HepG2 (cell line): ENCODE measurements around the gene CFAP99. TPM values are rescaled to one million over a fixed set of nuclear protein-coding genes. Genes with fewer than 3 reads are reported as not detected.

Source experiments
- CREBL2 ChIP-seq: sonication (generic); formaldehyde crosslinking; IDR thresholded peaks from 2 replicates; pipeline ENCODE4 v1.8.1; 2023; ENCODE audit warnings: missing genetic modification reagents, mild to moderate bottlenecking, borderline replicate concordance
- FOXK2 ChIP-seq: fragments of 450-650 bp; IDR thresholded peaks from 2 replicates; pipeline ENCODE4 v1.6.1; 2016
- FOXP4 ChIP-seq: sonication (generic); formaldehyde crosslinking; IDR thresholded peaks from 2 replicates; pipeline ENCODE4 v1.4.0; 2020; ENCODE audit warnings: missing genetic modification reagents
- GTF3A ChIP-seq: sonication (generic); formaldehyde crosslinking; conservative IDR thresholded peaks from 2 replicates; pipeline ENCODE4 v1.4.0; 2020; ENCODE audit warnings: mild to moderate bottlenecking, missing genetic modification reagents
- HNRNPL ChIP-seq: fragments of 200-400 bp; formaldehyde crosslinking; IDR thresholded peaks from 2 replicates; pipeline ENCODE4 v1.6.1; 2017; ENCODE audit warnings: mild to moderate bottlenecking, low read depth, low read length
- NAIF1 ChIP-seq: sonication (generic); formaldehyde crosslinking; IDR thresholded peaks from 2 replicates; pipeline ENCODE4 v1.5.0; 2020; ENCODE audit warnings: mild to moderate bottlenecking, missing genetic modification reagents, borderline replicate concordance
- TFAP4 ChIP-seq: sonication (generic); IDR thresholded peaks from 2 replicates; pipeline ENCODE4 v1.6.1; 2016; ENCODE audit warnings: low read depth, borderline replicate concordance
- ZBTB39 ChIP-seq: sonication (generic); formaldehyde crosslinking; IDR thresholded peaks from 2 replicates; pipeline ENCODE4 v1.5.0; 2020; ENCODE audit warnings: missing genetic modification reagents
- ZKSCAN5 ChIP-seq: sonication (generic); formaldehyde crosslinking; IDR thresholded peaks from 2 replicates; pipeline ENCODE4 v1.5.1; 2020; ENCODE audit warnings: mild to moderate bottlenecking, missing genetic modification reagents
- ZMYM2 ChIP-seq: sonication (generic); formaldehyde crosslinking; IDR thresholded peaks from 2 replicates; pipeline ENCODE4 v1.8.0; 2022; ENCODE audit warnings: mild to moderate bottlenecking, missing genetic modification reagents
- ZNF225 ChIP-seq: sonication (generic); formaldehyde crosslinking; IDR thresholded peaks from 2 replicates; pipeline ENCODE4 v1.4.0; 2020; ENCODE audit warnings: mild to moderate bottlenecking, missing genetic modification reagents
- ZNF609 ChIP-seq: sonication (generic); formaldehyde crosslinking; IDR thresholded peaks from 2 replicates; pipeline ENCODE4 v1.4.0; 2020; ENCODE audit warnings: mild to moderate bottlenecking, missing genetic modification reagents, borderline replicate concordance
- ZNF639 ChIP-seq: conservative IDR thresholded peaks from 2 replicates; pipeline ENCODE4 v1.6.1; 2018; ENCODE audit warnings: missing genetic modification reagents
- ZNF749 ChIP-seq: sonication (generic); formaldehyde crosslinking; IDR thresholded peaks from 2 replicates; pipeline ENCODE4 v1.8.0; 2022; ENCODE audit warnings: mild to moderate bottlenecking, missing genetic modification reagents, moderate library complexity, borderline replicate concordance
- ZNF775 ChIP-seq: sonication (generic); formaldehyde crosslinking; IDR thresholded peaks from 2 replicates; pipeline ENCODE4 v1.4.0; 2020; ENCODE audit warnings: missing genetic modification reagents, mild to moderate bottlenecking, moderate library complexity, borderline replicate concordance
- ZNF891 ChIP-seq: sonication (generic); formaldehyde crosslinking; IDR thresholded peaks from 2 replicates; pipeline ENCODE4 v1.5.0; 2020; ENCODE audit warnings: mild to moderate bottlenecking, missing genetic modification reagents
- polyA plus RNA-seq, 8 experiments: library from polyadenylated mRNA; depleted of rRNA in 3 of 8; stranded (reverse) in 7 of 8; unstranded in 1 of 8; fragments of >200 nt; fragmentation: Illumina TruSeq in 4 of 8; extraction: Trizol in 4 of 8; gene quantifications; 2 replicates each; pipeline versions ENCODE4 v1.2.1 to v1.2.3, GENCODE V29; 2011 to 2016; ENCODE audit warnings: low read depth in 4 of 8, missing spikeins in 1 of 8, mixed read lengths in 1 of 8; ENCODE audit not compliant: insufficient read depth in 1 of 8
- total RNA-seq, 5 experiments: library from RNA; depleted of rRNA; stranded (reverse); fragments of >200 nt; fragmentation: Illumina TruSeq; extraction: Trizol; gene quantifications; 2 replicates each; pipeline ENCODE4 v1.2.3, GENCODE V29; 2016; ENCODE audit warnings: low read depth in 1 of 5

CFAP99 gene
- total and polyA plus RNA-seq, 2 of the 13 experiments (the other 11 are each of a cell fraction or from before 2014, with no cell fraction given): not detected

- TF ChIP-seq ZNF639 (CRISPR knock-in tag): no peak
- TF ChIP-seq ZKSCAN5 (CRISPR knock-in tag): no peak
- no peak for TF ChIP-seq ZBTB39 (CRISPR knock-in tag)
- peak; percentile 68; the same call in 1 of the 2 replicates for TF ChIP-seq ZNF749 (CRISPR knock-in tag)
- no peak for TF ChIP-seq NAIF1 (CRISPR knock-in tag)
- TF ChIP-seq FOXK2: no peak
- no peak for TF ChIP-seq ZMYM2
- TF ChIP-seq TFAP4: no peak
- TF ChIP-seq CREBL2 (CRISPR knock-in tag): no peak; the same call in 1 of the 2 replicates
- TF ChIP-seq ZNF775 (CRISPR knock-in tag): no peak
- no peak; the same call in 1 of the 2 replicates for TF ChIP-seq FOXP4
- no peak for TF ChIP-seq ZNF891
- no peak for TF ChIP-seq ZNF609 (CRISPR knock-in tag)
- no peak for TF ChIP-seq HNRNPL
- TF ChIP-seq ZNF225: peak; percentile 83; the same call in 1 of the 2 replicates
- no peak for TF ChIP-seq GTF3A (CRISPR knock-in tag)
Observed at GRCh38 chr4:2462218-2462991, 43.6 kb downstream of the CFAP99 start (continued).
